HS-5 (cell line): ENCODE data around the gene PLEKHM2.
"Not testable (repeated sequence)": the region's sequence is repeated elsewhere in the genome, so short reads cannot be mapped to it uniquely, and the experiment has no call there.

Source experiments
- DNase-seq: peaks from one replicate; pipeline ENCODE4 v3.0.0-alpha.2; 2012; ENCODE audit warnings: low read depth

PLEKHM2 gene

GRCh38 chr1:15684042-15684461 lies at the start of gene PLEKHM2:
PLEKHM2 (plus strand) TSS chr1:15684320; CDS start chr1:15684559, 239 bp downstream.
- DNase-seq = no peak

GRCh38 chr1:15636436-15636835 lies 47.7 kb upstream of the PLEKHM2 start:
- DNase-seq = no peak

- DNase-seq = no peak
Observed at GRCh38 chr1:15637826-15638225, 46.3 kb upstream of the PLEKHM2 start.

GRCh38 chr1:15639262-15639661 lies 44.9 kb upstream of the PLEKHM2 start:
- no peak for DNase-seq

GRCh38 chr1:15639931-15640330 lies 44.2 kb upstream of the PLEKHM2 start:
- no peak for DNase-seq

GRCh38 chr1:15640667-15641066 lies 43.5 kb upstream of the PLEKHM2 start:
- no peak for DNase-seq

- no peak for DNase-seq
Observed at GRCh38 chr1:15649937-15650336, 34.2 kb upstream of the PLEKHM2 start.

GRCh38 chr1:15650433-15650832 lies 33.7 kb upstream of the PLEKHM2 start:
- no peak for DNase-seq

- DNase-seq = not testable (repeated sequence)
Observed at GRCh38 chr1:15652130-15652529, 32.0 kb upstream of the PLEKHM2 start.

GRCh38 chr1:15654091-15654690 lies 29.9 kb upstream of the PLEKHM2 start:
- DNase-seq = no peak

GRCh38 chr1:15656464-15656863 lies 27.7 kb upstream of the PLEKHM2 start:
- no peak for DNase-seq

GRCh38 chr1:15657021-15657420 lies 27.1 kb upstream of the PLEKHM2 start:
- no peak for DNase-seq

GRCh38 chr1:15660151-15660550 lies 24.0 kb upstream of the PLEKHM2 start:
- no peak for DNase-seq

- no peak for DNase-seq
Observed at GRCh38 chr1:15662477-15662876, 21.6 kb upstream of the PLEKHM2 start.

GRCh38 chr1:15663925-15664324 lies 20.2 kb upstream of the PLEKHM2 start:
- DNase-seq = no peak

- no peak for DNase-seq
Observed at GRCh38 chr1:15667362-15667761, 16.8 kb upstream of the PLEKHM2 start.

- no peak for DNase-seq
Observed at GRCh38 chr1:15668089-15668754, 15.9 kb upstream of the PLEKHM2 start.

GRCh38 chr1:15669074-15669473 lies 15.0 kb upstream of the PLEKHM2 start:
- no peak for DNase-seq

GRCh38 chr1:15669864-15670263 lies 14.3 kb upstream of the PLEKHM2 start:
- DNase-seq = no peak

- DNase-seq = no peak
Observed at GRCh38 chr1:15671430-15671829, 12.7 kb upstream of the PLEKHM2 start.

GRCh38 chr1:15674386-15675159 lies 9.5 kb upstream of the PLEKHM2 start:
- no peak for DNase-seq

- no peak for DNase-seq
Observed at GRCh38 chr1:15676010-15676409, 8.1 kb upstream of the PLEKHM2 start.
